Liver (tissue), 9 donors: ENCODE measurements around the gene CCR2. TPM values are rescaled to one million over a fixed set of nuclear protein-coding genes. Genes with fewer than 3 reads are reported as not detected.
"Not testable (repeated sequence)": the region's sequence is repeated elsewhere in the genome, so short reads cannot be mapped to it uniquely, and the experiment has no call there.

Experiments used
- DNase-seq: peaks from one replicate; pipeline ENCODE4 v3.0.0-alpha.2; 2017; ENCODE audit warnings: low spot score
- H3K27ac ChIP-seq, 2 donors: one replicate each; pipeline ENCODE4 v1.7.0; 2013; ENCODE audit warnings: inconsistent platforms in 2 of 2, low read length in 2 of 2, control low read depth in 1 of 2, low read depth in 1 of 2, mild to moderate bottlenecking in 1 of 2
- H3K27me3 ChIP-seq, 4 donors: one replicate each; pipeline versions ENCODE4 v1.6.1 to v1.7.0; 2013; ENCODE audit warnings: low read length in 3 of 4, inconsistent platforms in 1 of 4, mild to moderate bottlenecking in 1 of 4, moderate library complexity in 1 of 4; ENCODE audit not compliant: control insufficient read depth in 4 of 4, insufficient read depth in 4 of 4
- H3K36me3 ChIP-seq, 4 donors: one replicate each; pipeline versions ENCODE4 v1.6.1 to v1.7.0; 2013; ENCODE audit warnings: low read length in 3 of 4, mild to moderate bottlenecking in 3 of 4, low read depth in 1 of 4, moderate library complexity in 1 of 4; ENCODE audit not compliant: control insufficient read depth in 4 of 4, insufficient read depth in 3 of 4
- H3K4me1 ChIP-seq, 4 donors: one replicate each; pipeline versions ENCODE4 v1.6.1 to v1.7.0; 2013; ENCODE audit warnings: low read length in 3 of 4, mild to moderate bottlenecking in 3 of 4, moderate library complexity in 1 of 4; ENCODE audit not compliant: control insufficient read depth in 4 of 4, insufficient read depth in 4 of 4
- H3K4me3 ChIP-seq, 3 donors: one replicate each; pipeline versions ENCODE4 v1.6.1 to v1.7.0; 2013; ENCODE audit warnings: low read length in 3 of 3, control low read depth in 1 of 3, low read depth in 1 of 3, mild to moderate bottlenecking in 1 of 3
- H3K9ac ChIP-seq, 2 donors: one replicate each; pipeline ENCODE4 v1.7.0; 2013; ENCODE audit warnings: low read length in 2 of 2, mild to moderate bottlenecking in 2 of 2, moderate library complexity in 2 of 2, control low read depth in 1 of 2, low read depth in 1 of 2
- H3K9me3 ChIP-seq, 4 donors: one replicate each; pipeline versions ENCODE4 v1.6.1 to v1.7.0; 2013; ENCODE audit warnings: low read length in 3 of 4; ENCODE audit not compliant: control insufficient read depth in 4 of 4
- EGR1 ChIP-seq, 2 donors: IDR thresholded peaks; 2 replicates each; pipeline ENCODE4 v1.6.1; 2016 to 2018; ENCODE audit warnings: antibody characterized with exemption in 2 of 2, low read depth in 2 of 2
- FOXA1 ChIP-seq: IDR thresholded peaks from 2 replicates; pipeline ENCODE4 v1.6.1; 2016; ENCODE audit warnings: antibody characterized with exemption
- FOXA2 ChIP-seq: IDR thresholded peaks from 2 replicates; pipeline ENCODE4 v1.6.1; 2016; ENCODE audit warnings: antibody characterized with exemption
- GABPA ChIP-seq, 2 donors: IDR thresholded peaks in 1 of 2; conservative IDR thresholded peaks in 1 of 2; 2 replicates each; pipeline ENCODE4 v1.6.1; 2016; ENCODE audit warnings: antibody characterized with exemption in 2 of 2, mild to moderate bottlenecking in 1 of 2, moderate library complexity in 1 of 2
- HNF4A ChIP-seq, 2 donors: conservative IDR thresholded peaks; 2 replicates each; pipeline ENCODE4 v1.6.1; 2016; ENCODE audit warnings: antibody characterized with exemption in 2 of 2, mild to moderate bottlenecking in 2 of 2
- HNF4G ChIP-seq: IDR thresholded peaks from 2 replicates; pipeline ENCODE4 v1.6.1; 2016; ENCODE audit warnings: antibody characterized with exemption
- JUND ChIP-seq, 2 donors: IDR thresholded peaks; 2 replicates each; pipeline ENCODE4 v1.6.1; 2016; ENCODE audit warnings: antibody characterized with exemption in 2 of 2
- NR2F2 ChIP-seq: IDR thresholded peaks from 2 replicates; pipeline ENCODE4 v1.6.1; 2016; ENCODE audit warnings: antibody characterized with exemption
- RAD21 ChIP-seq, 2 donors: IDR thresholded peaks; 2 replicates each; pipeline ENCODE4 v1.6.1; 2016; ENCODE audit warnings: antibody characterized with exemption in 2 of 2, mild to moderate bottlenecking in 2 of 2
- RXRA ChIP-seq, 2 donors: IDR thresholded peaks; 2 replicates each; pipeline ENCODE4 v1.6.1; 2017 to 2018; ENCODE audit warnings: antibody characterized with exemption in 2 of 2, mild to moderate bottlenecking in 1 of 2
- SP1 ChIP-seq: IDR thresholded peaks from 2 replicates; pipeline ENCODE4 v1.6.1; 2018; ENCODE audit warnings: antibody characterized with exemption, mild to moderate bottlenecking
- TAF1 ChIP-seq: conservative IDR thresholded peaks from 2 replicates; pipeline ENCODE4 v1.6.1; 2016; ENCODE audit warnings: antibody characterized with exemption, mild to moderate bottlenecking
- YY1 ChIP-seq: IDR thresholded peaks from 2 replicates; pipeline ENCODE4 v1.6.1; 2016; ENCODE audit warnings: antibody characterized with exemption, mild to moderate bottlenecking
- WGBS: extraction: QIAGEN DNeasy Blood & Tissue Kit; methylation state at CpG from one replicate; pipeline ENCODE4 v1.1.7; 2013; 5-methylcytosine and 5-hydroxymethylcytosine counted together
- polyA plus RNA-seq, 2 donors: library from polyadenylated mRNA; stranded (reverse) in 1 of 2; unstranded in 1 of 2; fragments of 200-250 nt in 1 of 2; fragments of >200 nt in 1 of 2; fragmentation: Nextera tagmentation in 1 of 2; extraction: Ambion mirVana in 1 of 2; gene quantifications; one replicate each; pipeline versions ENCODE4 v1.2.1 to v1.2.3, GENCODE V29; 2013 to 2015
- total RNA-seq, 2 donors: library from RNA; depleted of rRNA; stranded (reverse); fragments of >200 nt; gene quantifications; one replicate each; pipeline ENCODE4 v1.2.3, GENCODE V29; 2014
- TF ChIP-seq, protein P1 (sequence below): IDR thresholded peaks from 2 replicates; pipeline ENCODE4 v1.6.1; 2016; ENCODE audit warnings: antibody characterized with exemption
- TF ChIP-seq, protein P2 (sequence below): IDR thresholded peaks from 2 replicates; pipeline ENCODE4 v1.6.1; 2016; ENCODE audit warnings: antibody characterized with exemption
- TF ChIP-seq, protein P3 (sequence below): fragments of 150-350 bp; IDR thresholded peaks from 2 replicates; pipeline ENCODE4 v1.5.1; 2017; ENCODE audit warnings: improper control_type of control experiment, low read depth, low read length; ENCODE audit not compliant: missing input control
- TF ChIP-seq, protein P4 (sequence below): IDR thresholded peaks from 2 replicates; pipeline ENCODE4 v1.6.1; 2016; ENCODE audit warnings: antibody characterized with exemption
- donor health status: healthy.
- donor health status: healthy.
- donor health status: healthy.
- donor health status: healthy.
- donor health status: healthy.

Gene CCR2
- total and polyA plus RNA-seq, 4 donors = 0.68 to 3.4 (median 2.4) TPM

DNA sequence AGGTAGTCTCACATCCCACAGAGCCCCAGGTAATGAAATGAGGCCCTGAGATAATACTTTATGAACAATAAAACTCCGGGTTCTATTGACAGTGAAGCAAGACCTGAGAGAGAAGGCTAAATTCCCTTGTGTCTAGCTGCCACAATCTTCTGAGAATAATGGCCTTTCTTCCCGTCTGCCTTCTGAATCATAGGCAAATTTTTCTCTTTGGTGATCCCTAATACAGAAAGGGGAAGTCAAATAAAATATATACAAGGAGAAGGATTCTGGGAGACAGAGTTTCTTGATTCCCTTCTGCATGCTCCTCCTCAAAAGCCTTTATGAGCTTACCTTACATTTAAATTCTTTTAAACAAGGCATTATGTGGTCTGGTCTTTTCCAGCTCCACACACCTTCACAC is 29.9 kb upstream of the CCR2 start:
- no peak for DNase-seq
- TF ChIP-seq RAD21 (IDR thresholded peaks at IDR 0.05) (no peak), HNF4G (no peak), NR2F2 (no peak), RXRA (IDR thresholded peaks at IDR 0.05) (no peak), JUND (IDR thresholded peaks at IDR 0.05) (no peak), SP1 (no peak), TAF1 (no peak), HNF4A (conservative IDR thresholded peaks at IDR 0.05) (no peak), FOXA1 (no peak), EGR1 (IDR thresholded peaks at IDR 0.05; ENCODE audit: low read depth in 2 of 2) (no peak), GABPA (IDR thresholded peaks at IDR 0.05 in 1 of 2, conservative IDR thresholded peaks at IDR 0.05 in 1 of 2) (no peak), YY1 (no peak), FOXA2 (no peak)
- TF ChIP-seq, protein P1, sequence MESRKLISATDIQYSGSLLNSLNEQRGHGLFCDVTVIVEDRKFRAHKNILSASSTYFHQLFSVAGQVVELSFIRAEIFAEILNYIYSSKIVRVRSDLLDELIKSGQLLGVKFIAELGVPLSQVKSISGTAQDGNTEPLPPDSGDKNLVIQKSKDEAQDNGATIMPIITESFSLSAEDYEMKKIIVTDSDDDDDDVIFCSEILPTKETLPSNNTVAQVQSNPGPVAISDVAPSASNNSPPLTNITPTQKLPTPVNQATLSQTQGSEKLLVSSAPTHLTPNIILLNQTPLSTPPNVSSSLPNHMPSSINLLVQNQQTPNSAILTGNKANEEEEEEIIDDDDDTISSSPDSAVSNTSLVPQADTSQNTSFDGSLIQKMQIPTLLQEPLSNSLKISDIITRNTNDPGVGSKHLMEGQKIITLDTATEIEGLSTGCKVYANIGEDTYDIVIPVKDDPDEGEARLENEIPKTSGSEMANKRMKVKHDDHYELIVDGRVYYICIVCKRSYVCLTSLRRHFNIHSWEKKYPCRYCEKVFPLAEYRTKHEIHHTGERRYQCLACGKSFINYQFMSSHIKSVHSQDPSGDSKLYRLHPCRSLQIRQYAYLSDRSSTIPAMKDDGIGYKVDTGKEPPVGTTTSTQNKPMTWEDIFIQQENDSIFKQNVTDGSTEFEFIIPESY = no peak
- TF ChIP-seq, protein P2, sequence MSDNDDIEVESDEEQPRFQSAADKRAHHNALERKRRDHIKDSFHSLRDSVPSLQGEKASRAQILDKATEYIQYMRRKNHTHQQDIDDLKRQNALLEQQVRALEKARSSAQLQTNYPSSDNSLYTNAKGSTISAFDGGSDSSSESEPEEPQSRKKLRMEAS = no peak
- TF ChIP-seq, protein P3, sequence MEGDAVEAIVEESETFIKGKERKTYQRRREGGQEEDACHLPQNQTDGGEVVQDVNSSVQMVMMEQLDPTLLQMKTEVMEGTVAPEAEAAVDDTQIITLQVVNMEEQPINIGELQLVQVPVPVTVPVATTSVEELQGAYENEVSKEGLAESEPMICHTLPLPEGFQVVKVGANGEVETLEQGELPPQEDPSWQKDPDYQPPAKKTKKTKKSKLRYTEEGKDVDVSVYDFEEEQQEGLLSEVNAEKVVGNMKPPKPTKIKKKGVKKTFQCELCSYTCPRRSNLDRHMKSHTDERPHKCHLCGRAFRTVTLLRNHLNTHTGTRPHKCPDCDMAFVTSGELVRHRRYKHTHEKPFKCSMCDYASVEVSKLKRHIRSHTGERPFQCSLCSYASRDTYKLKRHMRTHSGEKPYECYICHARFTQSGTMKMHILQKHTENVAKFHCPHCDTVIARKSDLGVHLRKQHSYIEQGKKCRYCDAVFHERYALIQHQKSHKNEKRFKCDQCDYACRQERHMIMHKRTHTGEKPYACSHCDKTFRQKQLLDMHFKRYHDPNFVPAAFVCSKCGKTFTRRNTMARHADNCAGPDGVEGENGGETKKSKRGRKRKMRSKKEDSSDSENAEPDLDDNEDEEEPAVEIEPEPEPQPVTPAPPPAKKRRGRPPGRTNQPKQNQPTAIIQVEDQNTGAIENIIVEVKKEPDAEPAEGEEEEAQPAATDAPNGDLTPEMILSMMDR = no peak
- WGBS = 71% methylated on average over 2 of the region's 2 CpGs

DNA sequence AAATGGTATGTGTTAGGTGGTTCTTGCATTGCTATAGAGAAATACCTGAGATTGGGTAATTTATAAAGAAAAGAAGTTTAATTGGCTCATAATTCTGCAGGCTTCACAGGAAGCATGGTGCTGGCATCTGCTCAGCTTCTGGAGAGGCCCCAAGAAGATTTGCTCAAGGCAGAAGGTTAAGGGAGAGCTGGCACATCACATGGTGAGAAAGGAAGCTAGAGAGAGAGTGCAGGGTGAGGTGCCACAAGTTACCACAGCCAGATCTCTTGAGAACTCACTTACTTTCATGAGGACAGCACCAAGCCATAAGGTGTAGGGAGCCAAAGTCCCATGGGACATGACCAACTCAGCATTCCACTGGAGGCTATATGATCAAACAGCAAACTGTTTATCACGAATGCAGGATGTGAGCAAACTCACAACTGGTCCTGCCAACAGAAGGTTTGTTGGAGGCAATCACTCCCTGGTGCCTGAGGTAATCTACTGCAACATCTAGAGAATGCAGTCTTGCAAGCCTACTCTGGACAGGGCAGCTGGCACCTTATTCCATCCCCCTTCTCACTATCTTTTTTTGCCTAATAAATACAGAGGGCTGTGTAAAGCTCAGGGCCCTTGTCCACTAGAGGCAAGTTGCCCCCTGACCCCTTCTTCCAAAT is 28.1 kb upstream of the CCR2 start:
- no peaks in the 10 kb centered on the region for H3K4me1 ChIP-seq
- no peak overlapping the region for H3K4me3 ChIP-seq
- WGBS = 79% methylated on average over 1 of the region's 1 CpG
- no peak overlapping the region for H3K9ac ChIP-seq
- no peaks in the 10 kb centered on the region for H3K9me3 ChIP-seq
- no peaks in the 10 kb centered on the region for H3K36me3 ChIP-seq
- TF ChIP-seq RAD21 (IDR thresholded peaks at IDR 0.05) (no peak), TAF1 (no peak), FOXA2 (no peak), HNF4G (no peak), HNF4A (conservative IDR thresholded peaks at IDR 0.05) (no peak), RXRA (IDR thresholded peaks at IDR 0.05) (no peak), EGR1 (IDR thresholded peaks at IDR 0.05; ENCODE audit: low read depth in 2 of 2) (no peak), JUND (IDR thresholded peaks at IDR 0.05) (no peak)
- TF ChIP-seq, protein P1 = no peak
- TF ChIP-seq, protein P4, sequence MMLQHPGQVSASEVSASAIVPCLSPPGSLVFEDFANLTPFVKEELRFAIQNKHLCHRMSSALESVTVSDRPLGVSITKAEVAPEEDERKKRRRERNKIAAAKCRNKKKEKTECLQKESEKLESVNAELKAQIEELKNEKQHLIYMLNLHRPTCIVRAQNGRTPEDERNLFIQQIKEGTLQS = no peak
- H3K27ac ChIP-seq = no peak overlapping the region
- H3K27me3 ChIP-seq = no peaks in the 10 kb centered on the region
- no peak for DNase-seq

More for the DNA sequence above, 29.9 kb upstream of the CCR2 start:
- H3K27me3 ChIP-seq = no peaks in the 10 kb centered on the region
- H3K4me3 ChIP-seq = no peak overlapping the region
- no peaks in the 10 kb centered on the region for H3K9me3 ChIP-seq
- H3K27ac ChIP-seq = no peak overlapping the region
- H3K4me1 ChIP-seq = no peaks in the 10 kb centered on the region
- H3K36me3 ChIP-seq = no peaks in the 10 kb centered on the region
- no peak overlapping the region for H3K9ac ChIP-seq

DNA sequence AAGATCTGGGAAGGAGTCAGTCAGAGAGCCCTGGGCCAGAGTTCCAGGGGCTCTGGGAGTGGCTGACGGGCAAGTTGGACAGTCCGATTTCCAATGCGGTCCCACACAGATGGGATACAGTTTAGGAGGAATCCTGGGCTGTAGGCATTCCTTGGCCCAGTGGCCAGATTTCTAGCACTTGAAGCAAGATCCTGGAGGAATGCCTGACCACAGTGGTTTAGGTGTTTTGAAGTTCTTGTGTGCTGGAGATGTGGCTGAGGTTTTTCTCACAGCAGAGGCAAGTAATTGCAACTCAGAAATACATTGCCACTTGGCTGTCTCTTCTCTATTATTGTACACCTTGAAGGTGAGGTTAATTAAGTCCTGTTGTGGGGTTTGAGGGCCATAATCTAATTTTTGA is 23.2 kb upstream of the CCR2 start:
- H3K27me3 ChIP-seq, H3K9ac ChIP-seq, H3K4me1 ChIP-seq, H3K27ac ChIP-seq, DNase-seq, H3K9me3 ChIP-seq, H3K36me3 ChIP-seq, H3K4me3 ChIP-seq: not testable (repeated sequence)
- WGBS = 97% methylated on average over 3 of the region's 3 CpGs
